ENCODE measurements around the gene LSM2.
"Not testable (repeated sequence)": the region's sequence is repeated elsewhere in the genome, so short reads cannot be mapped to it uniquely, and the experiment has no call there.

Gene LSM2

GRCh38 chr6:31827286-31828079 lies 20.7 kb upstream of the LSM2 start, which contains the start of gene HSPA1B:
TSS of gene HSPA1B (plus strand) at chr6:31827738. CDS start at chr6:31827951, 213 bp downstream.
- DNase-seq (ENCODE audit: low read depth), result peak; percentile 98

- DNase-seq (ENCODE audit: low read depth), result no peak
Measured at GRCh38 chr6:31826793-31827285, 20.1 kb upstream of the LSM2 start.

GRCh38 chr6:31825553-31825952 lies 18.8 kb upstream of the LSM2 start:
- DNase-seq (ENCODE audit: low read depth), result no peak

- not testable (repeated sequence) for DNase-seq (ENCODE audit: low read depth)
Measured at GRCh38 chr6:31823592-31824196, 16.9 kb upstream of the LSM2 start.

- DNase-seq (ENCODE audit: low read depth), result peak; percentile 67
Measured at GRCh38 chr6:31822036-31822821, 15.5 kb upstream of the LSM2 start.

- DNase-seq (ENCODE audit: low read depth), result no peak
Measured at GRCh38 chr6:31821301-31822035, 14.7 kb upstream of the LSM2 start.

- DNase-seq (ENCODE audit: low read depth), result not testable (repeated sequence)
Measured at GRCh38 chr6:31820399-31820798, 13.6 kb upstream of the LSM2 start.

GRCh38 chr6:31819871-31820299 lies 13.1 kb upstream of the LSM2 start:
- DNase-seq (ENCODE audit: low read depth), result no peak

GRCh38 chr6:31817929-31818511 lies 11.3 kb upstream of the LSM2 start:
- DNase-seq (ENCODE audit: low read depth), result not testable (repeated sequence)

GRCh38 chr6:31817133-31817928 lies 10.6 kb upstream of the LSM2 start:
- not testable (repeated sequence) for DNase-seq (ENCODE audit: low read depth)

GRCh38 chr6:31815025-31815838 lies 8.5 kb upstream of the LSM2 start, which contains the start of the genes HSPA1A and HSPA1L:
TSS of gene HSPA1A (plus strand) at chr6:31815543. CDS start at chr6:31815757, 214 bp downstream.
TSS of gene HSPA1L (minus strand) at chr6:31815283. CDS start at chr6:31811972, 3,311 bp downstream.
- no peak for DNase-seq (ENCODE audit: low read depth)

GRCh38 chr6:31814677-31815024 lies 7.9 kb upstream of the LSM2 start:
- no peak for DNase-seq (ENCODE audit: low read depth)

GRCh38 chr6:31813465-31813849 lies 6.7 kb upstream of the LSM2 start:
- DNase-seq (ENCODE audit: low read depth), result no peak

GRCh38 chr6:31811645-31812044 lies 4.9 kb upstream of the LSM2 start:
- DNase-seq (ENCODE audit: low read depth), result no peak

GRCh38 chr6:31808599-31808998 lies 1.8 kb upstream of the LSM2 start:
- DNase-seq (ENCODE audit: low read depth), result not testable (repeated sequence)

GRCh38 chr6:31805939-31806469 lies 762 bp downstream of the LSM2 start:
- DNase-seq (ENCODE audit: low read depth), result no peak

GRCh38 chr6:31801031-31801927 lies 5.5 kb downstream of the LSM2 start:
- DNase-seq (ENCODE audit: low read depth), result not testable (repeated sequence)

GRCh38 chr6:31799781-31800180 lies 7.0 kb downstream of the LSM2 start:
- no peak for DNase-seq (ENCODE audit: low read depth)
